NCI-H1092 (cell line): ENCODE results near the gene MEGF11.

Source experiments
- DNase-seq: peaks from one replicate; lab custom pipeline; 2025; lab: John Stamatoyannopoulos, UW

The MEGF11 gene

DNA sequence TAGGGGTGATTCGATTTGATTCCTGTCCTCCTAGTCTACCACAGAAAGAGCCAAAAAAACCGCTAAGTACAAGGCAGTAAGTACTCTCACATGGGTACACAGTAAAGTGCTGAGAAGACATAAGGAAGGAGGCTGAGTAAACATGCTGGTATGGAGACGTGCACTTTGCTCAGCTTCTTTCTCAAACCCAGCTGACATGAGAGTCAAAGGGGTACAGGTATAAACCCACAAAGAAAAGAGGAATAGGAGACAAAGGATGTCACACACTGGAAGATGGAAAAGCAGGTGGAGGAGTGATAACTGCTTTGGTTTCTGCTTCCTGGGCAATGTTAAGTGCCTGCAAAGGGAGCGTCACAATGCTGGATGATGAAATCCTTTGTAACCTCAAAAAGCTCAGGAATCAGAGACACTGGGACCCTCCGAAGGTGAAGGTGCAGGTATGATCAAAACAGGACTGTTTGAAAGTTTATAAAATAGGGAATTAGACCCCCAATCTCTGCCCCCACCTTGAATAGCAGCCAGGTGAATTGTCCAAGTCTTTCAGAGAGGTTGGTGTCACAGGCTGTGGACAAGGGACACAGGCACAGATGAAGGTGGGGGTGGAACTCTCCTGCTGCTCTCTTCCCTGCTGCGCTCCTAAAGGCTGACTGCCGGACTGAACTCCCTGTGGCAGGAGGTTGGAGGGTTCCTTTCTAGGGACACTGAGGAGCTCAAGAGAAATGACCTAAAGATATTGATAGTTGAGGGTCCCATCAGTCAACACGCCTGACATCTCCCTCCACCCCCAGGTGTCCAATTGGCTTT is 282.4 kb downstream of the MEGF11 start:
- no peak for DNase-seq

- DNase-seq, result no peak
These were observed 283.4 kb downstream of the MEGF11 start for GRCh38 chr15:65969865-65970816.

- no peak for DNase-seq
These were observed 285.0 kb downstream of the MEGF11 start for GRCh38 chr15:65968511-65968910.

GRCh38 chr15:65964792-65965433 is 288.6 kb downstream of the MEGF11 start:
- DNase-seq, result no peak

- no peak for DNase-seq
These were observed 289.6 kb downstream of the MEGF11 start for GRCh38 chr15:65963911-65964482.

DNA sequence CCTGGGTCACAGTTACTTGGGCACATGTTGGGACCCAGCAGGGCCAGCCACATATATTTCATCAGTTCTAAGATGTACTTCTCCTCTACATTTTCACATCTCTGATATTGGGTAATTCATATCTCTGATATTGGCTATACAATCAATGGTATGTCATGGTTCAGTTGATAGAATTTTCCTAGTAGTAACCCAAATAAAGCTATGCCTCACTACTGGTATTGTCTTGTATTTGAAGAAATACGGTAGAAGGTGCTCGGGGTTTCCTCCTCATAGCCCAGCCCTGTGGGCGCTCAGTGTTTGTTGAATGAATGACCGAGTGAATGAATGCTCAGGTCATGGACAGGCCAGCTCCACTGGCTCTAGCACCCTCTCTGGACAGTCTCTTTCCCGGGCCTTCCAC is 290.2 kb downstream of the MEGF11 start:
- no peak for DNase-seq

DNA sequence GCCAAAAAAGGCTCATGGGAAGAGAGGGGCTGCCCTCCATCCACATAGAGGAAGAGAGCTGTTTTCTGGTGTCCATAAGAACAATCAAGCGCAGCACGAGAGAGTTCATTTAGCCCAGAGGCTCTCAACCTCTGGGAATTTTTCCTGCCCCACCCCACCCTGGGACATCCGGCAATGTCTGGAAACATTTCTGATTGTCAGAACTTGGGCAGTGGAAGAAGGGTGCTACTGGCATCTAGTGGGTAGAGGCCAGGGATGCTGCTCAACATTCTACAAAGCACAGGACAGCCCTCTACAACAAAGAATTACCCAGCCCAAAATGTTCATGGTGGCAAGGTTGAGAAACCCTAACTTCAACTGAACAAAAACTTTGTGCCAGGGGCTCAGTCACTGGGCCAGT is 291.4 kb downstream of the MEGF11 start:
- no peak for DNase-seq

- no peak for DNase-seq
These were observed 293.0 kb downstream of the MEGF11 start for GRCh38 chr15:65960586-65960985.

DNA sequence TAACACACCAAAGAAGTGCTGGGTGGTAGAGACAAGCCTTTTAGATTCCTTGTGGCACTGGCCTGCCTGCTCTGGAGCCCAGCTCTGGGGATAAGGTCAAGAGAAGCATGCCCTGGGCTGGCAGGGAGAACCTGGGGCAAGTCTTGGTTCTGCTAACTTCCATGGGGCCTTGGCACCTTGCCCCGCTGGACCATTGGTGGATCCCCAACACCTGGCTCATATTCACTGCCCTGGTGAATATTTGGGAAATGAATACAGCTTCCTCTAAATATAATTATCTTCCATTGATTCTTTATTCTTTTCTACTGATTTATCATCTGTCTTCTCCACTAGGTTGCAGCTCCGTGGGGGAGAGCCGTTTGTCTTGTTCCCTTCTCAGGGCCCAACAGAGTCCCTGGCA is 294.7 kb downstream of the MEGF11 start:
- no peak for DNase-seq

DNA sequence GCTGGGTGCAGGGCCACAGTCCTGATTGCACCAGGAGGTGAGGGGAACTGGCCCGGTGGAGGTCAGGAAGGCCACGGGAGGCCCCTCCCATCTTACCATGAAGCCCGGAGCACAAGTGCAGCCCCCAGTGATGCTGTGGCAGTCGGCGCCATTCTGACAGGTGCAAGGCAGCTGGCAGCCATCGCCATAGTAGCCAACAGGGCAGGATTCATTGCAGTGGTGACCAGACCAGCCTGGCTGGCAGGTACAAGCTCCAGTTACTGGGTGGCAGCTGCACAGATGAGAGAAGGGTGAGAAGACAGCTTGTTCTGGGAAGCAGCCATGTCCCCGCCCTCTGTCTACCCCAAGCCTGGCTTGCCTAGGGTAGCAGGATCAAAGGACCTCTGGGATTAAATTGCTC is 296.1 kb downstream of the MEGF11 start:
- DNase-seq, result peak; percentile 33

DNA sequence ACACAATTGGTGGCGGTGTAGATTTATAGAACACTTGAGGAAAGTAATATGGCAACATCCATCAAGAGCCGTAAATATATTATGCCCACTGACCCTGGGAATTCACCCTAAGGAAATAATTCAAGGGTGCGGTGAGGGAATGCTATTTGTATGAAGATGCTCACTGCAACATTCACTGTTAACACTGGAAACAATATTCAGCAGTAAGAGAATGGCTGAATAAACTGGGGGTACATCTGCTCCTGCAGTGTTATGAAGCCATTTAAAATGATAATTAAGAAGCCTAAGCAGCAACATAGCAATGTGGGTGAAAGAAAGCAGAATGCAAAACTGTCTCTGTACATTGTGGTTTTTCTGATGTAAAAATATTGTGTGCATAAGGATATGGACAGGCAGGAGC is 296.7 kb downstream of the MEGF11 start:
- no peak for DNase-seq

DNA sequence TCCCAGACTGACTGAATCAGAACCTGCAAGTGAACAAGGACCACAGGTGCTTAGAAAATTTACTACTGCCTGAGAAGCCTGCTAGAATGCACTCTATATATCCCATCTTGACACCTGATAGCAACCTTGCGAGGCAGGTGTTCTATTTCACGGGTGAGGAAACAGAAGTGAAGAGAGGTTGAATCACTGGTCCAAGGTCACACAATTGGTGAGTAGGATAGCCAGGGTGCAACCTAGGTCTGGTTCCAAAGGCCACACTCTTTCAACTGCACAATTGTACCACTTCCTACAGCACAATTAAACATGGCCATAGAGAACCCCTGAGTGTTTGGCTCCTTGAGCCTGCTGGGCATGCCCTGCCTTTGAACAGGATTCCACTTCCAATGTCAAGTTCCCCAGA is 297.2 kb downstream of the MEGF11 start:
- DNase-seq, result no peak

- DNase-seq, result no peak
These were observed 299.2 kb downstream of the MEGF11 start for GRCh38 chr15:65954289-65954741.

- DNase-seq, result no peak
These were observed 299.9 kb downstream of the MEGF11 start for GRCh38 chr15:65953622-65954021.

DNA sequence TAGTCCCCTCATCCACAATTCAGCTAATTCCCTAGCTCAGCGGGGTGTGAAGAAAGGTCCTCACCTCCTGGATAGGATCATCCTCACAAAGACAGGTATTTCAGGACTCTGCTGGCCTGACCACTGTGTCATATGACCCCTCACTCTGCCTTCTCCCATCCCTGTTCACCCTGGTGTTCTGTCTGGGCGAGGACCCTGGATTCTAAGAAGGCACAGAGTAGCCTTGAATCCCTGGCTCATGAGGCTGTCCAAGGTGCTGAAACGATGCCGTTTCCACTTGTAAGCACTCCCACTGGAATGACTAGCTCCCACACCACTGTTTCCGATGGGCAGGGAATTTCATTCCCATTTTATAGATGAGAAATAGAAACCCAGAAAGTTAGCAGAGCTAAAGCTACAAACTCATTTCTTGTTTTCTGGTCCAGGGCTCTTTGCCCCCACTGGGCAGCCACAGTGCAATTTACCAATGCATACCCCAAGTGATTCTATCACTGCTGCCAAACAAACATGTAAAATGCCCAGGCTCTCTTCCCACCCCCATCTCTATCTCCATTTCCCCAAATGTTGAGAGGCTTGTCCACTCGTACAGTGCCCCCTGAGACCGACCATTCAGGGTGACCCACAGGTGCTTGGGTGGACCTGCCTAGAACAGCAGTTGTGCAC is 301.0 kb downstream of the MEGF11 start:
- no peak for DNase-seq

DNA sequence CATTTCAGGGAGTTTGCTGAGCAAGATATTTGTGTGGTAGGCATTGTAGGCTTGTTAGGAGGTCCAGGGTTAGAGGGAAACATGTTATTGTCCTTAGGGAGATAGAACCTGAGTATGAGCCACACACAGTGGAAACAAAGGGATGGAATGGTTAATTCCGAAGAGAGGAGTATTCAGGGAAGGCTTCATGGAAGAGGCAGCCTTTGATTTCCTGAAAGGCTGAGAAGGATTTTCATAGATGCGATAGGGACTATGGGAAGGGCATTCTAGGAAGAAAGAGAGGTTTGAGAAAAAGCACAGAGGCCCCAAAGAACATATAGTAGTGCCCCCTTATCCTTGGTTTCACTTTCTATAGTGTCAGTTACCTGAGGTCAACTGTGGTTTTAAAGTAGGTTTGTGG is 302.5 kb downstream of the MEGF11 start:
- no peak for DNase-seq

GRCh38 chr15:65949491-65949890 is 304.1 kb downstream of the MEGF11 start:
- no peak for DNase-seq

- DNase-seq, result no peak
These were observed 304.5 kb downstream of the MEGF11 start for GRCh38 chr15:65949011-65949410.

DNA sequence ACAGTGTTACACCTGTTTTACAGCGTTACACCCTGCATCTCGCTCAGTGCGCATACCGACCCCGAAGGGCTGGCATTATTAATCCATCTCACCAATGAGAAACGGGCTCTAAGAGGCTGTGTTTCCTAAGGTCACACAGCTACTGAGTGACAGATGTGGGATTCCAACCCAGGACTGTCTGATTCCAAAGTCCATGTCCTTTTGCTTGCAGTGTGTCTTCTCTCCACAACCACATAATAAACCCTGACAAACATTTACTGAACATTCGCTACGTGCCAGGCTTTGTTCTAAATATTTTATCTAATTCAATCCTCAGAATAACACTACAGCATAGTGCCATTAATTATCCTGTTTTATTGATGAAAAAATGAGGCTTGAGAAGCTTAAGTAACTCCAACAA is 305.2 kb downstream of the MEGF11 start:
- no peak for DNase-seq

DNA sequence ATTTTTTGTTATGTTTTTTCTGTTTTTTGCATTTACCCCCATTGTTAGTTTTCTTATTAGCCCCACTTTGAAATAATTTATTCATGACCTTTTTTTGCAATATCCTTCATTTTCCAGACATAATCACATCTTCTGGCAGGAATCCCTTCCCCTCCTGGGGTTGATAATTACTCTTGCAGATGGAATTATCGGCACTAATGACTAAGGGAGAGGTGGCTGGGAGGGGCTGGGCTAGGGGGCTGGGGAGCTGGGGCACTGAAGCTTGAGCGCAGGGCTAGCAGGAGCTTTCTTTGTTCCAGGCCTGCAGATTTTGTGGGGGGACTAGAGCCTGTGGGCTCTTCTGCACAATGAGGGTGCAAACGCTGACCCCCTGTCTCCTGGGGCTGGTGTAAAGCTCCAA is 306.5 kb downstream of the MEGF11 start:
- no peak for DNase-seq

GRCh38 chr15:65945616-65946015 is 307.9 kb downstream of the MEGF11 start:
- DNase-seq, result no peak

DNA sequence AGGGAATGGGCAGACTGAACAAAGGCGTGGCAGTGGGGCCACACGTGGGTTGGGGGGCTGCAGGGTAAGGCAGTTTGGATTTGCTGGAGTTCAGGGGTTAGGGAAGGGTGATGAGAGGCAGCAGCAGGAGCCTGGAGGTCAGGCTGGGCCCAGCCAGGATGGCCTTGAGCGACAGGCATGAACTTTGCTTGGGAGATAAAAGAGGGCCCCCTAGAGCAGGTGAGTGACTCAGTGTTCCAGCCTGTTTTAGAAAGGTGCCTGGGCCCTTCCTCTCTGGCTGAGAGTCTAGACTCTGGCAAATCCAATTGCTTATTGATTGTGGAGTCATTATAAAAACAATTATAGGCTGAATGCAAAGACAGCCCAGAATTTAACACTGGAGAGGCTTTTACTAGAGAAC is 309.1 kb downstream of the MEGF11 start:
- no peak for DNase-seq
